HEK293T (cell line): Measurements from ENCODE around the gene CLCN7.

Experiments used
- CTCF ChIA-PET: fragments of 350-600 bp; formaldehyde crosslinking; extraction: SDS; loops from one replicate; lab custom pipeline; 2021; ENCODE audit warnings: antibody characterized with exemption, inconsistent platforms; lab: Yijun Ruan, JAX
- POLR2A ChIA-PET: fragments of 350-600 bp; formaldehyde crosslinking; extraction: SDS; loops from one replicate; lab custom pipeline; 2020; ENCODE audit warnings: antibody characterized with exemption, inconsistent platforms; lab: Yijun Ruan, JAX
- DNase-seq: peaks from one replicate; pipeline ENCODE4 v3.0.0; 2012; ENCODE audit warnings: mixed read lengths; ENCODE audit errors: extremely low spot score
- ARNT ChIP-seq: fragments of 450-650 bp; IDR thresholded peaks from 2 replicates; pipeline ENCODE4 v1.6.1; 2017; ENCODE audit warnings: mild to moderate bottlenecking
- BHLHE40 ChIP-seq: fragments of 450-650 bp; IDR thresholded peaks from 2 replicates; pipeline ENCODE4 v1.6.1; 2016; ENCODE audit warnings: mild to moderate bottlenecking, moderate library complexity, borderline replicate concordance
- CTBP1 ChIP-seq: fragments of 450-650 bp; IDR thresholded peaks from 2 replicates; pipeline ENCODE4 v1.6.1; 2016; ENCODE audit warnings: borderline replicate concordance
- ELF4 ChIP-seq: fragments of 450-650 bp; IDR thresholded peaks from 2 replicates; pipeline ENCODE4 v1.6.1; 2017; ENCODE audit warnings: antibody characterized with exemption
- FOXA1 ChIP-seq: fragments of 450-650 bp; IDR thresholded peaks from 2 replicates; pipeline ENCODE4 v1.6.1; 2016; ENCODE audit warnings: mild to moderate bottlenecking
- FOXK2 ChIP-seq: fragments of 450-650 bp; IDR thresholded peaks from 2 replicates; pipeline ENCODE4 v1.6.1; 2016; ENCODE audit warnings: mild to moderate bottlenecking
- FOXM1 ChIP-seq: fragments of 450-650 bp; IDR thresholded peaks from 2 replicates; pipeline ENCODE4 v1.6.1; 2017; ENCODE audit warnings: mild to moderate bottlenecking, borderline replicate concordance
- HDGF ChIP-seq: fragments of 450-650 bp; IDR thresholded peaks from 2 replicates; pipeline ENCODE4 v1.6.1; 2017; ENCODE audit warnings: antibody characterized with exemption, borderline replicate concordance
- L3MBTL2 ChIP-seq: fragments of 450-650 bp; conservative IDR thresholded peaks from 2 replicates; pipeline ENCODE4 v1.6.1; 2016; ENCODE audit warnings: mild to moderate bottlenecking
- LEF1 ChIP-seq: fragments of 450-650 bp; IDR thresholded peaks from 2 replicates; pipeline ENCODE4 v1.6.1; 2017; ENCODE audit warnings: mild to moderate bottlenecking, borderline replicate concordance
- NFRKB ChIP-seq: fragments of 450-650 bp; IDR thresholded peaks from 2 replicates; pipeline ENCODE4 v1.6.1; 2016; ENCODE audit warnings: mild to moderate bottlenecking, moderate library complexity
- PKNOX1 ChIP-seq: fragments of 450-650 bp; IDR thresholded peaks from 2 replicates; pipeline ENCODE4 v1.6.1; 2016
- SP1 ChIP-seq: fragments of 450-650 bp; IDR thresholded peaks from 2 replicates; pipeline ENCODE4 v1.6.1; 2017
- SUZ12 ChIP-seq: fragments of 450-650 bp; IDR thresholded peaks from 2 replicates; pipeline ENCODE4 v1.6.1; 2016; ENCODE audit warnings: mild to moderate bottlenecking
- TARDBP ChIP-seq: fragments of 450-650 bp; IDR thresholded peaks from 2 replicates; pipeline ENCODE4 v1.6.1; 2016
- ZNF384 ChIP-seq: fragments of 450-650 bp; IDR thresholded peaks from 2 replicates; pipeline ENCODE4 v1.6.1; 2016

The CLCN7 gene

DNA sequence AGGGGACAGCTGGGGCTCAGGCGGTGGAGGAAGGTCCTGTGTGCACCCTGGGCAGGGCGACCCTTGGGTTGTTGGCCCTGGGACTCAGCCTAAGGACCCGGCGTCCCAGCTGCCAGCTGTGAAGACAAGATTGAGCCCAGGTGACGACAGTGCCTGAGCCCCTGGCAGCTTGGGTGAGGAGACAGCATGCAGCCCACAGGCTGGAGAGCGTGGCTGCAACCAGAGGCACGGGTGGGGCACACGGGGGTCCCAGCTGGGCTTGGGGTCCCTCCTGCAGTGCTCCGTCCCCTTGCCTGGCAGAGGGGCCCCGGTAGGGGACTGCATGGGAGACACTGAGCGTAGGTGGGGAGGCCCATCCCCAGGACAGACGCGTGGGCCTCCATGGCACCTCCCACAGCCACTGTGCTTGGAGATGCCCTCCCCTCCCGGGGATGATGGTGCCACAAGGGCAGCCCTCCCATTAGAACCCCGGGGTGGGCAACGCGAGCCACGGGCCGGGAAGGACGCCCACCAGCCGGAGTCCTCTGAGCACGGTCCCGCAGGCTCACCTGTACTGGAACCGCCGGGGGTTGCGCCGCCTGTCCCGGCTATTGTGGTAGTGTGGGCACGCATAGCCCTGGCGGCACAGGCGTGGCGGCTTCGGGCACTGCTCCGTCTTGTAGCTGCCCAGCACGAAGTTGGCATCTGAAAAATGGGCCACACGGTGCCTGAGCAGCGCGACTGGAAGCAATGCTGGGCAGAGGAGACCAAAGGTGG, 75.8 kb downstream of the CLCN7 start:
- TF ChIP-seq BHLHE40 (no peak), ELF4 (no peak), ARNT (no peak), FOXK2 (no peak), ZNF384 (no peak), CTBP1 (no peak), TARDBP (no peak), FOXM1 (no peak), LEF1 (no peak), PKNOX1 (no peak)
- DNase-seq = no peak
- POLR2A ChIA-PET = no interaction called here
- CTCF ChIA-PET = no interaction called here

DNA sequence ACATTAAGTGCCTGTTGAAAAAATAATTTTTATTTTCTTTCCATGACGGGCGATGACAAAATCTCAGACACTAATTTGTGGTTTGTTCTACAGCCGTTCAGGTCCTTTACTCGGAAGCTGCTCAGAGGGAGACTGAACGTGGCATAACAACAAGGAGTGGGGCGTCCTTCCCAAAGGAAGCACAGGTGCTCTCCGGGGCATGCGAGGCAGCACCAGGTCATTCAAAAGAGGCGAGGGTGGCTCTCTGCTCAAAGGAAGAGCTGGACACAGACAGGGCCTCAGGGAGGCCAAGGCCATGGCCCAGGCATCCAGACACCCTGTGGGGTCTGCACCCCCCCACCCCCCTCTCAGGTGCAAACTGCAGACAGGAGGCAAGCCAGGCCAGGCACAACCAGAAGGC, 76.5 kb downstream of the CLCN7 start:
- POLR2A ChIA-PET = no interaction called here
- TF ChIP-seq ELF4 (no peak), HDGF (no peak), FOXA1 (no peak), ARNT (no peak), L3MBTL2 (no peak), NFRKB (no peak), LEF1 (no peak), PKNOX1 (no peak), SUZ12 (no peak), ZNF384 (no peak), TARDBP (no peak), FOXK2 (no peak), SP1 (no peak)
- CTCF ChIA-PET = no interaction called here
- no peak for DNase-seq

DNA sequence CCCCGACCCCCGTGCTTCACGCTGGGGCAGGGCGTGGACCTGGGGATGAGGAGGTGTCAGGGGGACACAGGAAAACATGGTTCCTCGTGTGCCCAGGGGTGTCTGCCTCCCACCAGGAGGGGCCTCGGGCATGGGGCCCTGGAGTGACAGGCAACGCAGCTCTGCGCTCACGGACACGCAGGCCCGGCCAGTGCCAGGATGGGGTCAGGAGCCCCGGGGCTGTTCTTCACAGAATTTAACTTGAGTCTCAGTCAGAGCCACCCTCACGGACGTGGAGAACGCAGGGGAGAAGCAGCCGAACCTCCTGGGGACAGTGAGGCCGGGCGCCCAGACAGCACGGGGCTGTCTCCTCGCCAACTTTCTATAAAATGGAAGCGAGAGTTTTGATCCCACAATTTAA, 77.0 kb downstream of the CLCN7 start:
- ChIA-PET CTCF (no interaction called here), POLR2A (no interaction called here)
- DNase-seq = no peak
- TF ChIP-seq CTBP1 (no peak), LEF1 (no peak), PKNOX1 (no peak), FOXK2 (no peak), FOXM1 (no peak), FOXA1 (no peak), SP1 (no peak), BHLHE40 (no peak), ELF4 (no peak), SUZ12 (no peak), L3MBTL2 (no peak)

DNA sequence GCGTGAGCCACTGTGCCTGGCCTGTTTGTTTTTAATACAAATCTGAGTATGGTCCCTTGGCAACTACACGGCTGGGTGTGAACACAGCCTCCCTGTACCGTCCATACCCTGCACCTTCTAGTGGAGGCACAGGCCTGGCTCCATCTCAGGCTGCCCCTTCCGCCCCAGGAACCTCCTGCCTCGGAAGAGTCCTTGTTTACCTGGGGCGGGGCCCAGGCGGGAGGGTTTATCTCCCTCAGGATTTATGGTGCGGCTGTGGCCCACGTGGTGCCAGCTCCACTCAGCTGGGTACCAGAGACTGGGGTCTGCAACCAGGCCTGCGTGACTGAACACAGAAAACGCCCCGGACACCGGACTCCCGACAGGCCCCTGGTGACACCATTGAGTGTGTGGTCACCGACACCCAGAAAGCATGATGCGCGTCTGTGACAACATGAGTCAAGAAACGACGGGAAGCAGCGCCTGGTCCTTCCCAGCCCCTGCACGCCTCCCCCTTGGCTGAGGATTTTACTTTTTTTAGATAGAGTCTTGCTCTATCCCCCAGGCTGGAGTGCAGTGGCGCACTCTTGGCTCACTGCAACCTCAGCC, 79.3 kb downstream of the CLCN7 start:
- TF ChIP-seq ZNF384 = no peak
- TF ChIP-seq FOXA1 = no peak
- no peak for TF ChIP-seq FOXM1
- TF ChIP-seq CTBP1 = no peak
- TF ChIP-seq SUZ12 = no peak
- ChIA-PET CTCF (interaction anchor here (1.2 kb wide), 1 partner anchor 17 kb away, joined by 3 read pairs; no protein-coding TSS in a partner anchor), POLR2A (interaction anchor here (0.7 kb wide), 1 partner anchor 26 kb away, joined by 4 read pairs; no protein-coding TSS in a partner anchor)
- DNase-seq = no peak
